Aorta (tissue), 5 donors: ENCODE results near the gene LARGE1. TPM values are rescaled to one million over a fixed set of nuclear protein-coding genes. Genes with fewer than 3 reads are reported as not detected.
"Not testable (repeated sequence)": the region's sequence is repeated elsewhere in the genome, so short reads cannot be mapped to it uniquely, and the experiment has no call there.

Source experiments
- ATAC-seq: fragments of 200-7000 bp; cut with Tn5 transposase; one replicate; pipeline ENCODE4 v1.9.1; 2022; ENCODE audit warnings: moderate library complexity; ENCODE audit not compliant: low FRiP score
- DNase-seq, 2 donors: peaks; one replicate each; pipeline ENCODE4 v3.0.0-alpha.2; 2020
- H3K27ac ChIP-seq, 2 donors: one replicate each; pipeline ENCODE4 v1.5.1; 2013; ENCODE audit warnings: low read length in 2 of 2, mild to moderate bottlenecking in 2 of 2, moderate library complexity in 2 of 2, control low read depth in 1 of 2, inconsistent platforms in 1 of 2, low read depth in 1 of 2
- H3K27me3 ChIP-seq, 2 donors: one replicate each; pipeline ENCODE4 v1.6.1; 2013; ENCODE audit warnings: control low read depth in 1 of 2, low read length in 1 of 2, mild to moderate bottlenecking in 1 of 2, moderate library complexity in 1 of 2; ENCODE audit not compliant: insufficient read depth in 2 of 2, control insufficient read depth in 1 of 2
- H3K36me3 ChIP-seq, 2 donors: one replicate each; pipeline ENCODE4 v1.6.1; 2013; ENCODE audit warnings: control low read depth in 1 of 2, low read length in 1 of 2, mild to moderate bottlenecking in 1 of 2; ENCODE audit not compliant: insufficient read depth in 2 of 2, control insufficient read depth in 1 of 2
- H3K4me1 ChIP-seq, 2 donors: one replicate each; pipeline ENCODE4 v1.6.1; 2013; ENCODE audit warnings: low read length in 2 of 2, control low read depth in 1 of 2, mild to moderate bottlenecking in 1 of 2, moderate library complexity in 1 of 2; ENCODE audit not compliant: insufficient read depth in 2 of 2, control insufficient read depth in 1 of 2
- H3K4me3 ChIP-seq, 2 donors: one replicate each; pipeline ENCODE4 v1.5.1; 2013; ENCODE audit warnings: low read length in 2 of 2, control low read depth in 1 of 2, mild to moderate bottlenecking in 1 of 2
- H3K9me3 ChIP-seq: one replicate; pipeline ENCODE4 v1.6.1; 2013; ENCODE audit warnings: mild to moderate bottlenecking, low read length; ENCODE audit not compliant: control insufficient read depth
- WGBS, 2 donors: extraction: QIAGEN DNeasy Blood & Tissue Kit; methylation state at CpG; one replicate each; pipeline ENCODE4 v1.1.7; 2013; 5-methylcytosine and 5-hydroxymethylcytosine counted together
- intact Hi-C, 2 donors: fragments of 100-400 bp; cut with DNase I; formaldehyde crosslinking; loops; one replicate each; pipeline versions ENCODE4 v1.14.2 to v1.15.0; 2022
- polyA plus RNA-seq, 2 donors: library from polyadenylated mRNA; stranded (reverse); fragments of 200-250 nt; gene quantifications; one replicate each; pipeline ENCODE4 v1.2.3, GENCODE V29; 2013
- total RNA-seq, 2 donors: library from RNA; stranded (reverse); fragmentation: NEBNext Ultra II Directional; extraction: Animal tissue kit (Norgen Biotek cat#: 25700); gene quantifications; one replicate each; pipeline ENCODE4 v1.2.1, GENCODE V29; 2021
- donor health status: healthy with polysubstance abuse.
- donor health status: Bipolar disorder and iron deficiency.
- donor health status: DM: no; HTN: no; CAD: no.
- donor health status: DM: no; HTN: no; CAD: no.
- donor health status: DM: yes; HTN: yes; CAD: no.

The LARGE1 gene
- total and polyA plus RNA-seq, 4 donors, result 2.6 to 52.5 (median 24.0) TPM

DNA sequence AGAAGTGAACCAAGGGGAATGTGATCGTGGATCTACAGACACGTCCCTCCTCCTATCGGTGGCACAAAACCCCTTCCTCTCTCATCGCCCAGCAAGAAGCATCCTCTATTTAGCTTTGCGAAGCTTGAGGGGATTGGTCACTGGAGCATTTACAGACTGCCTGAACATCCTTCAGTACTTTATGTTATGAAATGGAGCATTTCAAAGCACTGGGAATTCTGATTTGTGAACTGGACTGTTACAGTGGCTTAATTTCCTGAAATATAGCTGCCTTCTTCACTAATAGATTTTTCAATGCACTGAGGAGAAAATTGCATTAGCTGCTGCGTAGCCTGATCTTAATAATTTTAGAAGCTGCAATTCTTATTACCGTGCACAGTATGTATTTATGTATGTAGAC lies 344.5 kb downstream of the LARGE1 start:
- no peaks in the 10 kb centered on the region for H3K9me3 ChIP-seq
- no peak for ATAC-seq
- no peak overlapping the region for H3K27ac ChIP-seq
- no peaks in the 10 kb centered on the region for H3K27me3 ChIP-seq
- H3K36me3 ChIP-seq, result no peaks in the 10 kb centered on the region
- H3K4me1 ChIP-seq, result no peaks in the 10 kb centered on the region
- 92 to 94% methylated on average over 7 of the region's 7 CpGs for WGBS, 2 donors
- H3K4me3 ChIP-seq, result no peak overlapping the region
- intact Hi-C loops, result loop anchor here in 1 of 2 donors (5.0 to 10.0 kb wide), 2 partner anchors 33 to 51 kb away; no protein-coding TSS in a partner anchor
- DNase-seq, result no peak

DNA sequence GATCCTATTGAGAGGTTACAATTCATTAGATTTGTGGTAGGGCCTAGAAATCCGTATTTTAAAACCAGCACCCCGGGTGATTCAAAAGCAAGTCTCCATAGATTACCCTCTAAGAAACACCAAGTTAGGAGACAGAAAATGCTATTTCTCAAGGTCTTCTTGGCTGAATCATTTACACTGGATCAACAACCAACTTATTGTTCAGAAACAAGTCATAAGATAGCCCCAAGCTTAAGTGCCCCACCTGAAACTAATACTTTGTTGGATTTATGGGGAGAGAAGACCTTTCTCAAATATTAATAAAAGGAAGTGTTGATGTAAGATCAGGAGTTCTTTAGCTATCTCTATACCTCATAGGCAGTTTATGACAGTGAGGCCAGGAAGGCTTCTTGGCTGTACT lies 345.2 kb downstream of the LARGE1 start:
- Histone ChIP-seq H3K4me1 (no peaks in the 10 kb centered on the region), H3K27ac (no peak overlapping the region), H3K36me3 (no peaks in the 10 kb centered on the region), H3K4me3 (no peak overlapping the region), H3K27me3 (no peaks in the 10 kb centered on the region), H3K9me3 (no peaks in the 10 kb centered on the region)
- DNase-seq, result no peak
- 92 to 97% methylated on average over 2 of the region's 2 CpGs for WGBS, 2 donors
- ATAC-seq, result no peak
- intact Hi-C loops, result loop anchor here in 1 of 2 donors (5.0 to 10.0 kb wide), 2 partner anchors 33 to 50 kb away; no protein-coding TSS in a partner anchor

DNA sequence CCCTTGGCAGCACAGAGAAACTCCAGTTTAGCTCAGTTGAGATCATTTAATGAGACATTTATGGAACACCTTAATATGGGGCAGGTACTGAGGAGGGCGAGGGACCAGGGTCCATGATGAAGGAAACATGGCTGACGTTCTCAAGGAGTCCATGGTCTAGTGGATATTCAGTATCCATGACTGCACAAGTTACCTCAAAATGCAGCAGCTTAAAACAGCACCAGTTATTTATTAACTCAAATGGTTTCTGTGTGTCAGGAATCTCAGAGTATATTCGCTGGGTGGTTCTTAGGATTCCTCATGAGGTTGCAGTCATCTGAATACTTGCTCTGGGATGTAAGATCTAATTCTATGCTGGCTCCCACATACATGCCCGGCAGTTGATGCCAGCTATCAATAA lies 346.8 kb downstream of the LARGE1 start:
- Histone ChIP-seq H3K4me1 (peaks cover 0 to 1% of the 10 kb centered on the region in 2 donors), H3K36me3 (no peaks in the 10 kb centered on the region), H3K27ac (no peak overlapping the region), H3K4me3 (no peak overlapping the region), H3K9me3 (no peaks in the 10 kb centered on the region), H3K27me3 (no peaks in the 10 kb centered on the region)
- DNase-seq (no peak), ATAC-seq (no peak)
- WGBS, 2 donors, result 95% methylated on average over 4 of the region's 4 CpGs
- intact Hi-C loops, result loop anchor here in 1 of 2 donors (10.0 kb wide), 1 partner anchor 49 kb away; no protein-coding TSS in a partner anchor

DNA sequence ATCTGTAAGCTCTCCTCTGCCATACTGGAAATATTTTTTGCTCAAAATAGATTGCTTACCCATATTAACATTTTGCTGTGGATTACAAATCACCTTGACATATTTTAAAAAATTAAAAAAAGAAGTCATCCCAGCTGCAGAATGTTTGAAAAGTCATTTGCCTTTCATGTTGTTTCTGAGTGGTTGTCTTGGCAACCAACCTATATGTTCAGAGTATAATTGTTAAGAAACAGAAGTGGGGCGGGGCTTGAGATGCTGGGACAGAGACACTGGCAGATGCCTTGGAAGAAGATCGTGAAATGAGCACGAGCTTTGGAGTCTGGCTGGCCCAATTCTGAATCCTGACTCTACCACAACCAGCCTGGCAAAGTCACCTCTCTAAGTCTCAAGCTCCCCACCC lies 348.2 kb downstream of the LARGE1 start:
- whole genome bisulfite sequencing, 2 donors, result 95% methylated on average over 3 of the region's 3 CpGs
- Histone ChIP-seq H3K27ac (no peak overlapping the region), H3K4me1 (peaks cover 0 to 1% of the 10 kb centered on the region in 2 donors), H3K36me3 (no peaks in the 10 kb centered on the region), H3K27me3 (no peaks in the 10 kb centered on the region), H3K4me3 (no peak overlapping the region), H3K9me3 (no peaks in the 10 kb centered on the region)
- intact Hi-C loops, result loop anchor here in 1 of 2 donors (10.0 kb wide), 1 partner anchor 47 kb away; no protein-coding TSS in a partner anchor
- ATAC-seq, result no peak
- DNase-seq, result no peak

DNA sequence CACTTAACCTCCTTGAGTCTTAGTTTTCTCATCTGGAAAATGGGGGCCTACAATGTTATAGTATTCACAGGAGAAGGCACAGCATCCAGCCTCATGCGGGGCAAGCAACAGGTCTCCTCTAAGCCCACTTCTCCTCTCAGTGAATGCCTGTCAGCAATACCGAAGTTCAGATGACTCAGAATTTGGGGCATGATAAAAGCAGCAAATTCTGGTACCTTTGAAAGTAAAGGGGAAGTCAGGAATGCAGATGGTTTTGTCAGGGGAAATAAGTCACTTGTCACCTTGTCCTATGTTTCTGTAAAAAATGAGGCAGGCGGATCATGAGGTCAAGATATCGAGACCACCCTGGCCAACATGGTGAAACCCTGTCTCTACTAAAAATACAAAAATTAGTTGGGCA lies 350.2 kb downstream of the LARGE1 start:
- 83 to 90% methylated on average over 4 of the region's 4 CpGs for whole genome bisulfite sequencing, 2 donors
- H3K27ac ChIP-seq, result no peak overlapping the region
- H3K4me3 ChIP-seq, result no peak overlapping the region
- no peak for ATAC-seq
- intact Hi-C loops, result loop anchor here in 1 of 2 donors (10.0 kb wide), 1 partner anchor 45 kb away; no protein-coding TSS in a partner anchor
- H3K36me3 ChIP-seq, result no peaks in the 10 kb centered on the region
- H3K4me1 ChIP-seq, result peaks cover 0 to 1% of the 10 kb centered on the region in 2 donors
- no peaks in the 10 kb centered on the region for H3K9me3 ChIP-seq
- DNase-seq, result no peak
- no peaks in the 10 kb centered on the region for H3K27me3 ChIP-seq

DNA sequence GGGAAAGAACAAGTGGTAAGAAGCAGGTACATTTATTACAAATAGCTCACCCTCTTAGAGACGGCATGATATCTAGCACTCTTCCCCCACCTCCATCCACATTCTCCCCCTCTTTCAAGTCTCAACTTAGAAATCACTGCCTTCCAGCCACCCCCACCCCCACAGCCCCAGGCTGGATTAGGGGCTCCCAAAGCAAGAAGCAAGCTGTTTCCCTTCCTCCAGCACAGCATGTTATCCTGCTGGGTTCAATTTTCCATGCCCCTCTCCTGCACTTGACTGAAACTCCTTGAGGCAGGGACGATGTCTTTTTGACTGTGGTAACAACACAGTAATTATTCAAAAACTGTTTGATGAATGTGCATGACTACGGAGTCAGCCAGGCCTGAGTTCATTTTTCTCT lies 350.7 kb downstream of the LARGE1 start:
- no peak for DNase-seq
- intact Hi-C loops, result no loop called here
- H3K9me3 ChIP-seq, result no peaks in the 10 kb centered on the region
- no peak for ATAC-seq
- no peaks in the 10 kb centered on the region for H3K27me3 ChIP-seq
- peaks cover 0 to 1% of the 10 kb centered on the region in 2 donors for H3K4me1 ChIP-seq
- H3K27ac ChIP-seq, result no peak overlapping the region
- no peaks in the 10 kb centered on the region for H3K36me3 ChIP-seq
- H3K4me3 ChIP-seq, result no peak overlapping the region
- WGBS, 2 donors, result 39 to 45% methylated on average over 3 of the region's 3 CpGs

DNA sequence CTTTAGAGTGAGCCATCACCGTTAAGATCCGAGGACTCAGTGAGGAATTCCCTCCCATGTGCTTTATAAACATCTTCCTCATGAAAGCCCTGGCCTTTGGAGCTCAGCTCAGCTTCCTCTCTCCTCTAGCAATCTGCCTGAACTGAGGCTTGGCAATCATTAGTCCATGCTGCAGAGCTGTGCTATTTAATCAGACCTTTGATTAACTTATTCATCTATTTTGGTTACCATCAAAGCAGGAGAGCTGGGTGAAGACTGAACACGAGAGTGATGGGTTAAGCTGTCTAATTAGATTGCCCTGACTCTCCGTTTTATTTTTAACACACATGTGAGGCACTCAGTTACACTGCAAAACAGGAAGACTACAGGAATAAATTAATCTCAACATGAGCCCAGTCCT lies 351.3 kb downstream of the LARGE1 start:
- Histone ChIP-seq H3K4me3 (no peak overlapping the region), H3K9me3 (no peaks in the 10 kb centered on the region), H3K4me1 (peaks cover 0 to 1% of the 10 kb centered on the region in 2 donors), H3K36me3 (no peaks in the 10 kb centered on the region), H3K27me3 (no peaks in the 10 kb centered on the region), H3K27ac (no peak overlapping the region)
- DNase-seq (no peak), ATAC-seq (no peak)
- WGBS, 2 donors, result 50 to 53% methylated on average over 4 of the region's 4 CpGs
- intact Hi-C loops, result no loop called here

DNA sequence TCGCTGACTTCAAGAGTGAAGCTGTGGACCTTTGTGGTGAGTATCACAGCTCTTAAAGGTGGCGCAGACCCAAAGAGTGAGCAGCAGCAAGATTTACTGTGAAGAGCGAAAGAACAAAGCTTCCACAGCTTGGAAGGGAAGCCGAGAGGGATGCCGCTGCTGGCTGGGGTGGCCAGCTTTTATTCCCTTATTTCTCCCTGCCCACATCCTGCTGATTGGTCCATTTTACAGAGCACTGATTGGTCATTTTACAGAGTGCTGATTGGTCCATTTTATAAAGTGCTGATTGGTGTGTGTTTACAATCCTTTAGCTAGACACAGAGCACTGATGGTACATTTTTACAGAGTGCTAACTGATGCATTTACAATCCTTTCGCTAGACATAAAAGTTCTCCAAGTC lies 353.8 kb downstream of the LARGE1 start:
- intact Hi-C loops, H3K9me3 ChIP-seq: not testable (repeated sequence)
- WGBS, 2 donors, result 93 to 97% methylated on average over 6 of the region's 6 CpGs

DNA sequence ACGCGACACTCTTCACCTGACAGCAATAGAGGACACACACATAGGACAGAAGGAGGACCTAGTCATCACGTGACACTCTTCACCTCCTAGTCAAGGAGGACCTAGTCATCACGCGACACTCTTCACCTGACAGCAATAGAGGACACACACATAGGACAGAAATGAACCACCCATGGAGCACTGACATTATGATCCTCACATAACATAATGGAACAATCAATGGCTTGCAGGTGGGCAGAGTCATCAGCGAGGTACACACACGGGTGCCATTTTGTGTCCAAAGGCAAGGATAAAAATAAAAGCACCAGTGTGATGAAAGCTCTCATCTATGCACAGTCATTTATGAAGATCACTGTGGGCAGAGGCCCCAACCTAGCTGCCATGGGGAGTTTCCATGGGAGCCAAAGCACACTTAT lies 354.7 kb downstream of the LARGE1 start:
- Histone ChIP-seq H3K27me3 (no peaks in the 10 kb centered on the region), H3K4me3 (no peak overlapping the region), H3K4me1 (peaks cover 0 to 1% of the 10 kb centered on the region in 2 donors), H3K9me3 (no peaks in the 10 kb centered on the region), H3K36me3 (no peaks in the 10 kb centered on the region), H3K27ac (no peak overlapping the region)
- no peak for DNase-seq
- no peak for ATAC-seq
- WGBS, 2 donors, result 96% methylated on average over 7 of the region's 7 CpGs
- intact Hi-C loops, result no loop called here

More for the DNA sequence above, 353.8 kb downstream of the LARGE1 start:
- not testable (repeated sequence) for H3K4me3 ChIP-seq, ATAC-seq, H3K27ac ChIP-seq, H3K27me3 ChIP-seq, H3K36me3 ChIP-seq, H3K4me1 ChIP-seq, DNase-seq
